Measurements from ENCODE around the gene OPTN.

Gene OPTN

DNA sequence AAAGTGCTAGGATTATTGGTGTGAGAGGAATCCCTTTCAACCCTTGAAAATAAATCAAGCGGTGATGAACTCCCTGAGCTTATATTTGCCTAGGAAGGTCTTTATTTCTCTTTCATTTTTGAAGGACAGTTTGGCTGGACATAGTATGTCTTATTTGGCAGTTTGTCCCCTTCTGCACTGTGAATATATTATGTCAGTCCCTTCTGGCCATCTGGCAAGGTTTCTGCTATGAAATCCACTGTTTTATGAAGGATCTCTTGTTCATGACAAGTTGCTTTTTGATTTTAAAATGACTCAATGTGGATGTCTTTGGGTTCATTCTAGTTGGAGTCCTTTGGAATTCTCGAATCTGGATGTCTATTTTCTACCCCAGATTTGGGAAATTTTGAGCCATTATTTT, 39.7 kb downstream of the OPTN start:
- Histone ChIP-seq H3K9me3 (ENCODE audit: severe bottlenecking) (no peaks in the 10 kb centered on the region), H3K27me3 (ENCODE audit: insufficient read depth, poor library complexity, severe bottlenecking) (no peaks in the 10 kb centered on the region), H3K4me3 (ENCODE audit: severe bottlenecking) (no peak overlapping the region), H3K36me3 (ENCODE audit: low read depth) (peaks cover 24% of the 10 kb centered on the region), H3K4me1 (ENCODE audit: insufficient read depth, poor library complexity, severe bottlenecking) (no peaks in the 10 kb centered on the region), H3K27ac (ENCODE audit: poor library complexity, severe bottlenecking) (no peak overlapping the region)
- DNase-seq (ENCODE audit: low spot score) (no peak), ATAC-seq (ENCODE audit: low read depth) (no peak)
- TF ChIP-seq, protein P1, sequence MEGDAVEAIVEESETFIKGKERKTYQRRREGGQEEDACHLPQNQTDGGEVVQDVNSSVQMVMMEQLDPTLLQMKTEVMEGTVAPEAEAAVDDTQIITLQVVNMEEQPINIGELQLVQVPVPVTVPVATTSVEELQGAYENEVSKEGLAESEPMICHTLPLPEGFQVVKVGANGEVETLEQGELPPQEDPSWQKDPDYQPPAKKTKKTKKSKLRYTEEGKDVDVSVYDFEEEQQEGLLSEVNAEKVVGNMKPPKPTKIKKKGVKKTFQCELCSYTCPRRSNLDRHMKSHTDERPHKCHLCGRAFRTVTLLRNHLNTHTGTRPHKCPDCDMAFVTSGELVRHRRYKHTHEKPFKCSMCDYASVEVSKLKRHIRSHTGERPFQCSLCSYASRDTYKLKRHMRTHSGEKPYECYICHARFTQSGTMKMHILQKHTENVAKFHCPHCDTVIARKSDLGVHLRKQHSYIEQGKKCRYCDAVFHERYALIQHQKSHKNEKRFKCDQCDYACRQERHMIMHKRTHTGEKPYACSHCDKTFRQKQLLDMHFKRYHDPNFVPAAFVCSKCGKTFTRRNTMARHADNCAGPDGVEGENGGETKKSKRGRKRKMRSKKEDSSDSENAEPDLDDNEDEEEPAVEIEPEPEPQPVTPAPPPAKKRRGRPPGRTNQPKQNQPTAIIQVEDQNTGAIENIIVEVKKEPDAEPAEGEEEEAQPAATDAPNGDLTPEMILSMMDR (IDR thresholded peaks at IDR 0.05; ENCODE audit: poor library complexity, severe bottlenecking), result no peak

DNA sequence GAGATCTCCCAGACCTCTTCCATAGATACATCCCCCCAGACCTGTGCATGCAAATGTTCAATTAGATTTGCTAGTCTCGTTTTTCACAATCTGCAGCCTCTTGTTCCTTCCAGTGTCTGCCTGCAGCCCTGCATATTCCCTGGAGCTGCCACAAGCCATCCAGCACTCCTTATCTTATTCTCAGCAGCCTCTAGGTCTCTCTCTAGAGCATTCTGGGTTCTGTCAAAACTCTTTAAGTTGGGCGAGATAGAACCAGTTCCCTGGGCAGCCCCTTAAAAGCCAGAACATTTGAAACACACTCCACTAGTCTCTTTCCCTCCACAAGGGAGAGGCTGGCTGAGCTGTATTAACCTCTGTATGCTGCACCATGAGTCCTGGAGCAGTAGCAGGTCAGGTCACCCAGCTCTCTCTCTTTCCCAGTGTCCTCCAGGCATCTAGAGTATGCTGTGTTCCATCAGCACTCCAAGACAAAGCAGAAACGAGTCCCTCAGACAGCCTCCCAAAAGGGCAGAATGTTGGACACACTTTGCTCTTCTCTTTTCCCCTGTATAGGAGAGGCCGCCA, 40.7 kb downstream of the OPTN start:
- Histone ChIP-seq H3K9me3 (ENCODE audit: severe bottlenecking) (no peaks in the 10 kb centered on the region), H3K4me1 (ENCODE audit: insufficient read depth, poor library complexity, severe bottlenecking) (no peaks in the 10 kb centered on the region), H3K27ac (ENCODE audit: poor library complexity, severe bottlenecking) (no peak overlapping the region), H3K36me3 (ENCODE audit: low read depth) (peaks cover 14% of the 10 kb centered on the region), H3K4me3 (ENCODE audit: severe bottlenecking) (no peak overlapping the region), H3K27me3 (ENCODE audit: insufficient read depth, poor library complexity, severe bottlenecking) (no peaks in the 10 kb centered on the region)
- no peak for DNase-seq (ENCODE audit: low spot score)
- ATAC-seq (ENCODE audit: low read depth), result no peak
- TF ChIP-seq, protein P1 (IDR thresholded peaks at IDR 0.05; ENCODE audit: poor library complexity, severe bottlenecking), result no peak

DNA sequence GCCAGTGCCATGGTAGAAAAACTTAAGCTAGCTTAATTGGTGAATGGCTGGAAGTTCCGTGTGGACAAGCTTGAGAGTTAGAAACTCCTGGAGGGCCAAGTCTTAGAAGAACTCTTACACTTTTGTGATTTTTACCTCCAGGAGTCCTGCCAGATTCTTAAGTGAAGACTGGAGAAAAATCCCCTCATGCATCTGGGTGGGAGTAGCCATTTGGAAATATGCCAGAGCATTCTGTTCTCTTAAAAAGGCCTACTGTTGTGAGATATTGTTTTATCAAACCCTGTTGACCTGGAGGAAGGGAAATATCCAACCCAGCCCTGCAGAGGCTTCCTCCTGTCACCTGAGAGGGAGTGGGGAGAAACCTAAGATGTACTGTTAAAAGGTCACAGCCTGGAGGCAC, 43.8 kb downstream of the OPTN start:
- H3K36me3 ChIP-seq (ENCODE audit: low read depth), result no peaks in the 10 kb centered on the region; the same call in 1 of the 2 replicates
- no peaks in the 10 kb centered on the region for H3K9me3 ChIP-seq (ENCODE audit: severe bottlenecking)
- DNase-seq (ENCODE audit: low spot score) (no peak), ATAC-seq (ENCODE audit: low read depth) (no peak)
- no peaks in the 10 kb centered on the region for H3K27me3 ChIP-seq (ENCODE audit: insufficient read depth, poor library complexity, severe bottlenecking)
- H3K27ac ChIP-seq (ENCODE audit: poor library complexity, severe bottlenecking), result no peak overlapping the region
- H3K4me3 ChIP-seq (ENCODE audit: severe bottlenecking), result no peak overlapping the region
- peaks cover 7% of the 10 kb centered on the region for H3K4me1 ChIP-seq (ENCODE audit: insufficient read depth, poor library complexity, severe bottlenecking)
- TF ChIP-seq, protein P1 (IDR thresholded peaks at IDR 0.05; ENCODE audit: poor library complexity, severe bottlenecking), result no peak

DNA sequence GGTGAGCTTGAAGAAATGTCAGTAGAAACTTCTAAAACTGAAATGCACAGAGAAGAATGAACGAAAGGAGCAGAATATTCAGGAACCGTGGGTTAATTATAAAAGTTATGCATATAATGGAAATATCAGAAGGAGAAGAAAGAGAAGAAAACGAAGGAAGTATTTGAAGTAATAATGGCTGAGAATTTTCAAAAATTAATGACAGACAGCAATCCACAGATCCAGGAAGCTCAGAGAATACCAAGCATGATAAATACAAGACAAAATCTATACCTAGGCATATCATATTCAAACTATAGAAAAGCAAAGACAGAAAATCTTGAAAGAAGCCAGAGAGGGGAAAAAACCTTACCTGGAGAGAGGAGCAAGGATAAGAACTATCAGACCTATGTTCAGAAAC, 44.9 kb downstream of the OPTN start:
- H3K4me1 ChIP-seq (ENCODE audit: insufficient read depth, poor library complexity, severe bottlenecking), result peaks cover 7% of the 10 kb centered on the region
- TF ChIP-seq, protein P1 (IDR thresholded peaks at IDR 0.05; ENCODE audit: poor library complexity, severe bottlenecking), result no peak
- no peaks in the 10 kb centered on the region for H3K27me3 ChIP-seq (ENCODE audit: insufficient read depth, poor library complexity, severe bottlenecking)
- no peaks in the 10 kb centered on the region; the same call in 1 of the 2 replicates for H3K36me3 ChIP-seq (ENCODE audit: low read depth)
- H3K27ac ChIP-seq (ENCODE audit: poor library complexity, severe bottlenecking), result no peak overlapping the region
- no peak overlapping the region for H3K4me3 ChIP-seq (ENCODE audit: severe bottlenecking)
- ATAC-seq (ENCODE audit: low read depth), result no peak
- no peak for DNase-seq (ENCODE audit: low spot score)
- H3K9me3 ChIP-seq (ENCODE audit: severe bottlenecking), result no peaks in the 10 kb centered on the region

DNA sequence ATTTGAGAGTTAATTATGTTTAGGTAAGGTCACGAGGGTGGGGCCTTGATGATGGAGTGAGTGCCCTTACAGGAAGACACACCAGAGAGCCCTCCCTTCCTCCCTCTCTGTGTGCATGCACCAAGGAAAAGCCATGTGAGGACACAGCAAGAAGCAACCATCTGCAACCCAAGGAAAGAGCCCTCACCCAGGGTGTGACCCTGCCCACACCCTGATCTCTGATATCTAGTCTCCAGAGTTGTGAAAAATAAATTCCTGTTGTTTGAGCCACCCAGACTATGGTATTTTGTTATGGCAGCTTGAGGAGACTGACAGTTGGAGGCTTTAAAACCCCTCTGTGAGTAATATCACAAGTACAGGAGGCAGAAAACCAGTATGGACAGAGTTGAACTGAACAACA, 46.4 kb downstream of the OPTN start:
- TF ChIP-seq, protein P1 (IDR thresholded peaks at IDR 0.05; ENCODE audit: poor library complexity, severe bottlenecking), result no peak
- no peaks in the 10 kb centered on the region for H3K27me3 ChIP-seq (ENCODE audit: insufficient read depth, poor library complexity, severe bottlenecking)
- no peak for DNase-seq (ENCODE audit: low spot score)
- H3K4me1 ChIP-seq (ENCODE audit: insufficient read depth, poor library complexity, severe bottlenecking), result peaks cover 7% of the 10 kb centered on the region
- H3K4me3 ChIP-seq (ENCODE audit: severe bottlenecking), result no peak overlapping the region
- peak; percentile 81 for ATAC-seq (ENCODE audit: low read depth)
- H3K9me3 ChIP-seq (ENCODE audit: severe bottlenecking), result no peaks in the 10 kb centered on the region
- H3K27ac ChIP-seq (ENCODE audit: poor library complexity, severe bottlenecking), result peak overlapping the region; percentile 11
- no peaks in the 10 kb centered on the region; the same call in 1 of the 2 replicates for H3K36me3 ChIP-seq (ENCODE audit: low read depth)
